ENCODE data around the gene SLC16A14.
"Not testable (repeated sequence)": the region's sequence is repeated elsewhere in the genome, so short reads cannot be mapped to it uniquely, and the experiment has no call there.

SLC16A14 gene

GRCh38 chr2:230068651-230069055, at the start of gene SLC16A14:
Gene SLC16A14 (minus strand): TSS chr2:230068924. CDS start chr2:230059352, 9,572 bp downstream.
- DNase-seq = peak; percentile 3

DNA sequence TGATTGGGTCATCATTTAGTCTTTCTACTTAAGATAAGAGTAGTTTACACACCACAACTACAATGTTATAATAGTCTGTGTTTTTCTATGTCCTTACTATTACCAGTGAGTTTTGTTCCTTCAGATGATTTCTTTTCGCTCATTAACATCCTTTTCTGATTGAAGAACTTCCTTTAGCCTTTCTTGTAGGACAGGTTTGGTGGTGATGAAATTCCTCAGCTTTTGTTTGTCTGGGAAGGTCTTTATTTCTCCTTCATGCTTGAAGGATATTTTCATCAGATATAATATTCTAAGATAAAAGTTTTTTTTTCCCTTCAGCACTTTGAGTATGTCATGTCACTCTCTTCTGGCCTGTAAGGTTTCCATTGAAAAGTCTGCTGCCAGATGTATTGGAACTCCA, 38.0 kb upstream of the SLC16A14 start:
- DNase-seq = no peak

GRCh38 chr2:230101967-230102366, 33.2 kb upstream of the SLC16A14 start:
- not testable (repeated sequence) for DNase-seq

GRCh38 chr2:230097841-230098240, 29.1 kb upstream of the SLC16A14 start:
- no peak for DNase-seq

- no peak for DNase-seq
Observed at GRCh38 chr2:230097424-230097823, 28.7 kb upstream of the SLC16A14 start.

GRCh38 chr2:230090967-230091366, 22.2 kb upstream of the SLC16A14 start:
- no peak for DNase-seq

GRCh38 chr2:230085201-230085600, 16.5 kb upstream of the SLC16A14 start:
- DNase-seq = no peak

DNA sequence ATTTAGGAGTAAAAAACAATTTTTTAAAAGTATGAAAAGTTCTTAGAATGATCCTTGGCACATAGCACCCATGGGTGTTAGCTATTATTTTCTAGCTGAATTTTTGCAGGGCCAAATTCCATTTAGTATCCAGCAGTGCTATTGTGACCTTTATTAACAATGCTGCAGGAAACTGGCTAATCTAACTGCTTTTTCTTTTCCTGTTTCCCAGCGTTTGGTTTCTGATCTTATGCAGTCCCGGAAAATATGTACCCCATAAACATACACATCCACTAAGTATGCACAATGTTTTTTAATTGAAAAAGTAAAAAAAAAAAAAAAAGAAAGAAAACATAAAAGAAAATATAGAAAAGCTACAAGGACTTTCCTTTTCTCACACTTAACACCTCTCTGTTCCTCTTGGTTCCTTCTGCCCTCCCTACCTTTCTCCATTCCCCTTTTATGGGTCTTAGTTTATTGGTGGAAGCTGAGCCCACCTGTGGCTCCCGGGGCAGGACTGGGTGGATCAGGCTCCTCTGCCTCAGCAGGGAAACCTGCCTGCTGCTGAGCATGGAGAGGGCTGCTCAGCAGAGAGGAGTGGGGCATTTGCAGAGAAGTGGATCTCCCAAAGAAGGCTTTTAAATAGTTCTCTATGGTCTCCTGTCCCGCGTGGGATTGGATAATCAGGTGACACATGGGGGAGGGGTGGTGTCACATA, 9.3 kb upstream of the SLC16A14 start:
- DNase-seq = no peak

- no peak for DNase-seq
Observed at GRCh38 chr2:230076819-230077218, 8.1 kb upstream of the SLC16A14 start.

DNA sequence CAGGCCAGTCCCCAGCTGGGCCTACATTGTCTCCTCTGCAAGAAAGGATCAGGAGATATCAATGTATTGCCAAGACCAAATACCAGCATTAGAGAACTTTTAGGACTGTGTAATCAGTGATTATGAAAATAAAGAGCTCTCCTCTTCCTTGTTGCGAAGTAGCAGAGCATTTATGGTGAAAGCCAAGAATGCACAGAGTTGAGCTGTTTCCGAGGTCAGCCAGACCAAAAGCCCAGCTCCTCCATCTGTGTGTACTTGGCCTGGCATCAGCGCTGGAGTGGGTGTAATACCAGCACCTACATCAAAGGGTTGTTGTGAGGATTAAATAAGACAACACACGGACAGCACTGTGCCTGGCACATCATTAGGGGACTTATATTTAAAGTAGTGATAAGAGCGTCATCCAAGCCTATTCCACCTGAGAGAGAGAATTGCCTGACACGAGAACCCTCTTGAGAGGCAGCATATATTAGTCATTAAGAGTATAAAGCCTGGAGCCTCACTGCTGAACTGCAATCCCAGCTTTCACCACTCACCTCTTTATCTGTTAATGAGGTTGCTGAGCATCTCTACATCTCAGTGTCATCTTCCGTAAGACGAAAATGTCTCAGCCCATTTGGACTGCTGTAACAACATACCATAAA, 7.4 kb upstream of the SLC16A14 start:
- DNase-seq = no peak

DNA sequence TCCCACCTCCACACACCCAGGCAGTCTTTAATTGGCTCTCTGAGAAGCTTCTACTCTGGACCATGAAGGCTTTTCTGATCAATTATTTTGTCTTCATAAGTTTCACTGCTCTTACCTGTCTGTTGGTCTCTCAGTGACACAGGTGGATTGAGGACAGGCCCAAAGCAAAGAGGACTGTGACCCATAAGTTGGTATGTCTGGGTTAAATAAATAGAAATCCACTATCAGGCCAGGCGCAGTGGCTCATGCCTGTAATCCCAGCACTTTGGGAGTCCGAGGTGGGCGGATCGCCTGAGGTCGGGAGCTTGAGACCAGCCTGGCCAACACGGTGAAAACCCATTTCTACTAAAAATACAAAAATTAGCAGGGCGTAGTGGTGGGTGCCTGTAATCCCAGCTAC, 2.7 kb upstream of the SLC16A14 start:
- no peak for DNase-seq

- DNase-seq = no peak
Observed at GRCh38 chr2:230069402-230069801, 678 bp upstream of the SLC16A14 start.

DNA sequence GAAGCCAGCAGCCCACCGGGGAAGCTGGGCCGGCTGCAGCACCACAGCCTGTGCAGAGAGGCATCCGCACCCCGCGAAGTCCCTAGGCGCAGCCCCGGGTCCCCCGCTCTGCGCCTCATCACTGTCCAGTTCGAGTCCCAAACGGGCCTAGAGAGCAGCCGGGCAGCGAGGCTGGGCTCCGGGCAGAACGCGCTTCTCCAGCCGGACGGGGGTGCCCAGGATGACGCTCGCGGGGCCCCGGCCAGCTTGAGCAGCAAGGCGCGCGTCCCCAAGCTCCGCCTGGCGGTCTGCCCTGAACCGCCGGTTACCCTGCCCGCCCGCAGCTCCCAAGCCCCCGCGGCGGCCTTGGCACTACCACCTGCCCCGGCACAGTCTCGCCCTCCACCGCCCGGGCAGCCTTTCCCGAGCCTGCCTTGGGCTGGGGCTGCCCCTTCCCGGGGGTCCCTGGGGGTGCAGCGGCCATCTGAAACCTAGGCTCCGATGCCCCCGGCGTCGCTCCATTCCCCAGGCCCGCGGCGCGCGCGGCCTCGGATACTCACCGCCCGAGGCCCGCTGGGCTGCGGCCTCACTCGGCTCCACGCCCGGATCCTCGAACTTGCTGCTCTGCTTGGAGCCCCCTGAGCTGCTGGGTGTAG, 591 bp downstream of the SLC16A14 start:
- peak; percentile 22 for DNase-seq

DNA sequence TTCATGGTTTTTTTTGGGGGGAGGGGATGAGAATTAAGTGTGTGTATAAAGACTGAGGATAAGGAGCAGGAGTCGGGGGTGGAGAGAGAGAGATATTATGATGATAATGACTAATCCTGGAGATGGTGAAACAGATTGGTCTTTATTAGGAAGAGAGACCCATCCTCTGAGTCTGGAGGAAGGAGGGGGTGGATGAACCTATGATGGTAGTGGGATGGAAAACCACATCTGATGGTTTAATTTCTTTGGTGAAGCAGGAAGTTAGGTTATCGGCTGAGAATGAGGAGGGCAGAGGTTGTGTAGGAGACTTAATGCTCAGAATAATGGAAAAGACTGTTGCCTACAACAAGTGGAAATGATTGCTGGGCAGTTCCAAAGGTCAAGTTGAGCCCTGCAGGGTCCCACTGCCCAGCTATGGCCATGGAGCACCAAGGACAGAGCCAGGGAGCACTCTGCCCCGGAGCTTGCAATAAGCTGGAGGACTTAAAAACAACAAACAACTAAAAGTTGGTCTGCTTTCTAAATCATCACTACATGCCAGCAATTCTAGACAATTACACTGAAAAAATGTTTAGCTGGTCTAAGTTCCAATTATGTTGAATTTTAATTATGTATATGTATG, 7.9 kb downstream of the SLC16A14 start:
- no peak for DNase-seq

GRCh38 chr2:230053753-230054478, 14.8 kb downstream of the SLC16A14 start:
- peak; percentile 10 for DNase-seq

GRCh38 chr2:230052299-230052698, 16.4 kb downstream of the SLC16A14 start:
- no peak for DNase-seq

GRCh38 chr2:230050136-230050535, 18.6 kb downstream of the SLC16A14 start:
- no peak for DNase-seq

GRCh38 chr2:230048010-230048671, 20.6 kb downstream of the SLC16A14 start:
- no peak for DNase-seq

DNA sequence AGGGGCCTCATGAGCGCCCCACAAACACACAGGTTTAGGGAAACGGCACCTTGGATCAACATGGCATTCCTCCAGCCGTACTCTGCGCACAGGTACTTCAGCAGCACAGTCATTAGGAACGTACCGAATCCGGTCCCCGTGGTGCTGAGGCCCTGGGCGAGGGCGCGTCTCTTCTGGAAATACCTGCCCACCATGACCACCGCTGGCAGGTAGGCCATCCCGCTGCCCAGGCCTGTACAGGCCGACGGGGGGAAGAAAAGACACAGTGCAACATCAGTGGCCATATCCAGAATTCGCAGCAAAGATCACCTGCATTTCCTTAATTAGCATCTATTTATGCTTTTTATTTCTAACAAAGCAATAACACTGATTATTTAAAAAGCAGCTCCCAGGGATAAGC, 22.2 kb downstream of the SLC16A14 start:
- DNase-seq = no peak

DNA sequence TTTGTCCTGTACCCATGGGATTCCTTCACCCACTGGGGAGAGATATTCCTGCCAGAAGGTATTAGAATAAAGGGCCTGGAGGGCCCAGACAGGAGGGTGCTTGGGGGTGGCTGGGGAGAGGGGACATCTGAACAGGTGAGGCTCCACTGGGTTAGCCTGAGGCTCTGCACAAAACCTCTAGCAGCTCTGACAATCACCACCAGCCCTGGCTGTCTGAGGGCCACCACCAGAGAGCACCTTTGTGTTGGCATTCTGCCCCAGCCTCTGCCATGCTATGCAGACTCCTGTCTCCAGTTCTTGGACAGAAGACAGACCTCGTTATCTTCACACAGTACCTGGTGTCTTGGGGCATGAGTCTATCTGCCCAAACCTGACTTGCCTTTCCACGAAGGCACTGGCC, 25.3 kb downstream of the SLC16A14 start:
- no peak for DNase-seq

GRCh38 chr2:230043025-230043424, 25.7 kb downstream of the SLC16A14 start:
- no peak for DNase-seq

DNA sequence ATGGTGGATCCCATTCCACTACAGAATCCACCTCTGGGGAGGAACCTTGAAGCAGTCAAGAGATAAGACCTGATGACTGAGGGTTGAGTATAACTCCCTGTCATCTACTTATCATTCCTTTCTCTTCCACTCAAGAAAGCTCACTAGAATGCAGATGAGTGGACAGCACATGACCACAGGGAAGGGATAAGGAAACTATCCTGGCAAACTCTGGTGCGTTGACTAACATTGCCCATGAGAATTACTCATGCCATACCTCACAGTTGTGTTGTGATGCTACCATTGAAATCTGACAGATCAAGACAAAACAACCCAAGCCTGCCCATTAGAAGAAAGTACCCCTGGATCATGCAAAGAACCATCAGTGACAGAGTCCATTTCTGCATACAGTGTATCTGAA, 26.5 kb downstream of the SLC16A14 start:
- DNase-seq = no peak

DNA sequence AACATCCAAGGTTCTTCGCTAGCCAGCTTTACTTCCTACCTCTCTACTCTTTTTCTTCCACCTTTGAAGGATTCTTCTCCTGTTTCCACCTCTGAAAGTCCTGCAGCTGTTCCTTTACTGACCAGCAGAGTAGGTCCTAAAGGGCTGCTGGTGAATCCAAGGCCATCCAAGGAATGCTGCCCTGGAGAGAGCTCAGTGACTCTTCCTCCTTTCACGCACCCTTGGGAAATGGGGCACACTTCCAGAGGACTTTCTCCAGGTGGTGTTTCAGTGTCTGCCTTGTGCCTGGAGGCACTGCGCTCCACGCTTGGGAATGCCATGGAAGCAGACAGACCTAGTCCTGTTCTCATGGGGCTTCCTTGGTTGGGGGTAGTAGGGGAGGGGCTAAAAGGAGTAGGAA, 45.4 kb downstream of the SLC16A14 start:
- no peak for DNase-seq
